C1 segment of cervical spinal cord (tissue), 14 donors: ENCODE measurements around the gene ZFPM1.

Experiments used
- DNase-seq, 14 donors: peaks; one replicate each; lab custom pipeline; 2025; lab: John Stamatoyannopoulos, UW

The ZFPM1 gene

DNA sequence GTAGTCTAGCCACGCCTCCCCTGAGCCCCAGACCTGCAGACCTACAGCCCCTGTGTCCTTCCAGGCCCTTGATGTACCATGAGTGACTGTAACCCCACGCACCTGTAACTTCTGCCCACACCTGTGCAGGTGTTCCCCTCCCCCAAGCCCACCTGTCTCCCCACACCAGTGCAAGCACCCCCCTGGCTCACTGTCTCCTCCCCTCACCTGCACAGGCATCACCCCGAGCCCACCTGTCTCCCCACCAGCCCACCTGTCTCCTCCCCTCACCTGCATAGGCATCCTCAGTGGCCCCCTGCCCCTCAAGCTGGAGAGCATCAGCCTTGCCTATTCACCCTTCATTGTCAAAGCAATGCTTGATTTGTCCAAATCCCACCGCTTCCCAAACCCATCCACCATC is 84.8 kb downstream of the ZFPM1 start:
- no peak for DNase-seq

DNA sequence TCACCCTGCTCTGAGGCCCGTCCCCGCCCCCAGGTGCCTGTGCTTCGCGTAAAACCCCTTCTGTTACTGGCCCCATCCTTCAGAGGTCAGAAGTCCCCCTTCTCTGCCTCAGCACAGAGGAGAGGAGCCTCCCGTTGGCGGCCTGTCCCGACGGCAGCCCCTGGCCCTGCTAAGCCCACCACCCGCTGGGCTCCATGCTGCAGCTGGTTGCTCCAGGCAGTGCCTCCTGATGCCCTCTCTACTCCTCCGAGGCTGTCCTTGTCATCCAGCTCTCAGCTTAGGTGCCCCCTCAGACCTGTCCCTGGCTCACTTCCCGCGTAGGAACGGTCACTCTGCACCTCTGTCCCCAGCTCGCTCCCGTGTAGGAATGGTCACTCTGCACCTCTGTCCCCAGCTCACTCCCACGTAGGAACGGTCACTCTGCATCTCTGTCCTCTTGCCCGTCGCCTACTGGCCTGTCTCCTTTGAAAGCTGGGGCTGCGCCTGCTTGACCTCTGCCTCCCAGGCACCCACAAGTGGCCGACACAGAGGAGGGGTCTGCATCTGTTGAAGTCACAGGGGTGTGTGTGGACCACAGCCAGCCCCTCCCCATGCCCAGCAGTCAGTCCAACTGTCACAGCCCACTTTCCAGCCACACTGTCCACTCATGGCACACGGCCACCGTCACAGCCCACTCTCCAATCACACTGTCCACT is 85.4 kb downstream of the ZFPM1 start:
- DNase-seq, result no peak

DNA sequence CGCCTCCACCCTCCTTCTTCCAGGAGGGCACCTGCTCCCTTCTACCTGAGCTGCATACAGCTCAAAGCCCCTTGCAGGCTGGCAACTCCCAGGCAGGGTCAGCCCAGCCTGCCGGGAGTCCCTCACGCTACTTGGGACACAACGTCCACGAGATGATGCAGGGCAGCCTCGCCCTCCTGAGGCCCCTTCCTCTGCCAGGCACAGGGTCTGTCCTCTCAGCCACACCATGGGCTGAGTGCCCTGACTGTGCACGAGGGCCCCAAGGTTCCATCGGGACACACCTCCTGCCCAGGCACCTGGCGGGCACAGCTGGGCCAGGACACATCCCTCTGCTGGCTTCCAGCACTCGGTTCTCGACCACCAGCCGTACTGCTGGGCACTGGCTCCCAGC is 86.2 kb downstream of the ZFPM1 start:
- no peak for DNase-seq

- DNase-seq, result no peak
Observed at GRCh38 chr16:88539652-88540345, 86.7 kb downstream of the ZFPM1 start.

GRCh38 chr16:88540346-88540977 is 87.4 kb downstream of the ZFPM1 start:
- no peak for DNase-seq

GRCh38 chr16:88541831-88542616 is 88.9 kb downstream of the ZFPM1 start:
- DNase-seq, result peak in 2 of 14 donors; percentile 40 to 95

DNA sequence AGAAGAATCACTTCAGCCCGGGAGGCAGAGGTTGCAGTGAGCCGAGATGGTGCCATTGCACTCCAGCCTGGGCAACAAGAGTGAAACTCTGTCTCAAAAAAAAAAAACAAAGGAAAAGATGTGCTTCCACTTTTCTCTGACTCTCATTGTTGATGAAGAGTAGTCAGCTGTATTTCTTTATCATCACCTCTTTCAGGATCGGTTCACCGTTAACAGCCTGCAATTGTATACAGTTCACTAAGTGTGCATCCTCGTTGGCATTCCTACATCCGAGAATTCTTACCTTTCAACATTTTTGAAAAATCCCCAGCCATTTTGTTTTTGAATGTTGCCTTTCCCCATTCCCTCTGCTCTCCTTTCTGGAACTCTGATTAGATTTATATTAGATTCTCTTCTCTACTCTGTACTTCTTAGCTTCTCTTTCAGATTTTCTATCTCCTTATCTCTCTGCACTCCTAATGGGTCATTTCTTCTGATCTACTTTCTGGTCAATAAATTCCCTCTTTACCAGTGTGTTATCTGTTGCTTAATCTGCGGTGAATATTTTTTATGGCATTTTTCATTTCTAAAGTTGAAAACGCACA is 90.2 kb downstream of the ZFPM1 start:
- DNase-seq, result no peak

DNA sequence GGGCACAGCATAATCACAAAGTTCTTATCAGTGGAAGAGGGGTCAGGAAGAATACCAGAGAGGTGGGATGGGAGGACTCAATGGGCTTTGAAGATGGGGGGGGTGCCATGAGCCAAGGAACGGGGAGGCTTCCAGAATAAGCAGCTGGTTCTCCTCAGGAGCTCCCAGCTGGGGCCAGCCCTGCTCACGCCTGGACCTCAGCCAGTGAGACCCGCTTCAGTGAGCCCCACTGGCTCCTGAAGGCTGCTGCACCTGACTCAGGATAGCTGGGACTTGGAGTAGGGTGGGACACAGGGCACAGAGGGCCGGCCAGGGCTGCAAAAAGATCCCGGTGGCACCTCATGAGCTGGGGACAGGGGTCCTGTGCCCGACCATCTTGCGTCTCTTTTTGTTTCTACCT is 92.7 kb downstream of the ZFPM1 start:
- DNase-seq, result no peak

- no peak for DNase-seq
Observed at GRCh38 chr16:88548131-88548874, 95.2 kb downstream of the ZFPM1 start.

- DNase-seq, result no peak
Observed at GRCh38 chr16:88548985-88549384, 95.9 kb downstream of the ZFPM1 start.

DNA sequence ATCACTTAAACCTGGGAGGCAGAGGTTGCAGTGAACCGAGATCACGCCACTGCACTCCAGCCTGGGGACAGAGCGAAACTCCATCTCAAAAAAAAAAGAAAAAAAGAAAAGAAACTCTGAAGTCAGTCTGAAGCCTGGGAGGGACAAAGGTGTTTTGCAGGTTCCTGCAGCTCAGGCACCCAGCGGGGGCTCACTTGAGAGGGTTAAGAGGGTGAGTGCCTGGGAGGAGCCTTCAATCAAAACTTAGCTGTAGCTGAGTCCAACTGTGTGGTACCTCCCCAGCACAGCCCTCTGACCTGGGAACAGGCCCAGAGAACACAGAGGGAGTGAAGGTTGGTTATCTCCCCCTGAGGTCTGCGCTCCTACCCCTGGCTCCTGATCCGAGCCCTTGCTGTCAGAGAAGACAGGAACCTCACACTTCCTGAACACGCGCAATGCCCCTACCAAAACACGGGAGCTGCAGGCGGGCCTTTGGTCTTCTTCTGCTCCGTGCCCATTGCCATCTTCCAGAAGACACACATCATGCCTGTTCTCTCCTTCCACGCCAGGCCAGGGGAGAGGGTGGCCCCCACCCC is 96.7 kb downstream of the ZFPM1 start:
- no peak for DNase-seq

DNA sequence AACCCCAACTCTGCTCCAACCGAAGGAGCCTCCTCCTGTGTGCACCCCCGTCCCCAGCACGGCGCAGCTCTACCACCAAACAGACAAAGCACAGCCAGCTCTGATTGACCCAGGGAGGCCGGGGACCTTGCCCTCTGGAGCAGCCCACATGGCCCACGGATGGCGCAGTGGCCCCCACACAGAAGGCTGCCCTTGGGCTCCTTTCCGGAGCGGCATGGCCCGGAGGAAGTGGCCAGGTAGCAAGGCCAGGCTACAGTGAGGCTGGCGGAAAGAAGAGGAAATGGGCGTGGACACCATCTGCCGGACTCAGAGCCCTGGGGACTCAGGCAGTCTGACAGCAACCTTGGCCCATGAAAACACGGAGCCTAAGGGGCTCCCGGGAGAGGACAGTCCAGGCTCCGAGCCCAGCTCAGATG is 97.2 kb downstream of the ZFPM1 start:
- DNase-seq, result peak in 1 of 14 donors; percentile 74

GRCh38 chr16:88552166-88552565 is 99.1 kb downstream of the ZFPM1 start:
- DNase-seq, result no peak

- DNase-seq, result no peak
Observed at GRCh38 chr16:88552815-88553214, 99.7 kb downstream of the ZFPM1 start.

DNA sequence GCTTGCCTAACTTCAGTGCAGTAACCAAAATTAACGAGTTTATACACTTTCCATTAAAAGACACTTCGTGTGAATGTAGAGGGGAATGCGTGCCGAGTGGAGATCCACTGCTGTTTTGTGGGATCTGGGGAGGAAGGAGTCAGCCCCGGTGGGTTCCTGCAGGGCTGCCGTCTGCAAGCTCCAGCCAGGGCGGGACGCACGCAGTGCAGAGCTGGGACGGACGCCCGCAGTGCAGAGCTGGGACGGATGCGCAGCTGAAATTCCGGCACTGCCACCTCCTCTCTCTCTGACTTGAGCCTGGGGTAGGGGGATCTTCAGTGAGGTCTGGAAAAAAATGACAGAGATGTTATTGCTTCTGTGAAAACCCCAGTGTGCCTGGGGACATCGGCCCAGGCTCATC is 100.7 kb downstream of the ZFPM1 start:
- DNase-seq, result peak in 1 of 14 donors; percentile 17

GRCh38 chr16:88554711-88555264 is 101.7 kb downstream of the ZFPM1 start:
- DNase-seq, result no peak

- no peak for DNase-seq
Observed at GRCh38 chr16:88556294-88556988, 103.4 kb downstream of the ZFPM1 start.

DNA sequence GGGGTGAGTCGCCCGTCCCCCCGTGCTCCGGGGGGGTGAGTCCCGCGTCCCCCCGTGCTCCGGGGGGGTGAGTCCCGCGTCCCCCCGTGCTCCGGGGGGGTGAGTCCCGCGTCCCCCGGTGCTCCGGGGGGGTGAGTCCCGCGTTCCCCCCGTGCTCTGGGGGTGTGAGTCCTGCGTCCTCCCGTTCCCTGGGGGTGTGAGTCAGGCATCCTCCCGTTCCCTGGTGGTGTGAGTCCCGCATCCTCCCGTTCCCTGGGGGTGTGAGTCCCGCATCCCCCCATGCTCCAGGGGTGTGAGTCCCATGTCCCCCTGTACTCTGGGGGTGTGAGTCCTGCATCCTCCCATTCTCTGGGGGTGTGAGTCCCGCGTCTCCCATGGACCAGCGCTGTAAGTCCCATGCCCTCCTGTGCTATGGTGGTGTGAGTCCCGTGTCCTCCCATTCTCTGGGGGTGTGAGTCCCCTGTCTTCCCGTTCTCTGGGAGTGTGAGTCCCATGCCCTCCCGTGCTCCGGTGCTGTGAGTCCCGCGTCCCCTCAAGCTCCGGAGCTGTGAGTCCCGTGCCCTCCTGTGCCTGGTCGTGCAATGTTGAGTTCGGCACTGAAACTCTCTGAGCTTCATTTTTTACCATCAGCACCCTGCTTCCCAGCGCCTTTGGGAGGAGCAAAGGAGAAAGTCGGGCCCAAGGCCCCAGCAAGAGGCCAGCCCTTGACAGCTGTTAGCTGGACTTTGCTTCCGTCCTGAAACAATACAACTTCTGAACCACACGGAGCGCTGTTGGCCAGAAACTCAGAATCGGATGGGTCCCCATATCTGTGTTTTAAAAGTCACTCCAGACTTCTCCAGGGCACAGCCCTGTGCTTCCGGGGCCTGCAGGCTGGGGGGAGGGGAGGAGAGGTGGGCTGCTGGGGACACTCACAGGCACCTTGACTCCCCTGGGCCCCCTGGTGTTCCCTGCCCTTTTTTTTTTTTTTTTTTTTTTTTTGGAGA is 105.7 kb downstream of the ZFPM1 start:
- peak in 1 of 14 donors; percentile 20 for DNase-seq
